HK-2 (cell line): ENCODE results near the gene MANSC1.
"Not testable (repeated sequence)": the region's sequence is repeated elsewhere in the genome, so short reads cannot be mapped to it uniquely, and the experiment has no call there.

ENCODE experiments used
- DNase-seq: peaks from one replicate; pipeline ENCODE4 v3.0.0-alpha.2; 2018; ENCODE audit not compliant: unreplicated experiment

The MANSC1 gene

DNA sequence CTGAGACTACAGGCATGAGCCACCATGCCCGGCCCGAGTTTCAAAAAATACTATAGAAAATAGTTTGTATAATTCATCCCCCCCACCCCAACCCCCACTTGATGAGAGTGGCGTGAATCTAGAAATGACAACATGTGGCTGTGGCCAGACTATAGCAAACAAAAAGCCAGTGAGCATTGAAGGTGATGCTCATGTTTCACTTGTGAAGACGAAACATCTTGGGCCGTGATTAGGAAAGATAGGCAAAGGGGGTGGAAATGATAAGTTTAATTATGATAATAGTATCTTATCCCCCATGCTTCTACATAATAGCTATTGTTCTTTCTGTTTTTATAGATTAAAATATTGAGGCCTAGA lies 15.4 kb upstream of the MANSC1 start:
- no peak for DNase-seq

DNA sequence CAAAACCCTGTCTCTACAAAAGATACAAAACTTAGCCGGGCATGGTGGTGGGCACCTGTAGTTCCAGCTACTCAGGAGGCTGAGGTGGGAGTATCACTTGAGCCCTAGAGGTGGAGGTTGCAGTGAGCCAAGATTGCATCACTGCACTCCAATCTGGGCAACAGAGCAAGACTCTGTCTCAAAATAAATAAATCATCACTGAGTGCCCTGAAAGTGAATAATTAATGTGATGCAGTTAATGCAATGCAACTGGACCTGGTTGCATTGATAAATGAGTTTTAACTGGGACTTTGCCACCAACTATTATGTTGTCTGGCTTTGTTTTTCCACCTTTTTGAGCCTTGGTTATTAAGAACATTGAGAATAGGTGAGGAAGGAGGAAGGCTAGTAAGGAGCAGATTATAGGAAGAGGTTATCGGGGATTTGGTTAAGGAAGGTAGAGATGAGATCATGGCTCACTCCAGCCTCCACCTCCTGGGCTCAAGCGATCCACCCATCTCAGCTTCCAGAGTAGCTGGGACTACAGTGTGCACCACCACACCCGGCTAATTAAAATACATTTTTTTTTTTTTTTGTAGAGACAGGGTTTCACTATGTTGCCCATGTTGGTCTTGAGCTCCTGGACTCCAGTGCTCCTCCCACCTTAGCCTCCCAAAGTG lies 14.9 kb upstream of the MANSC1 start:
- DNase-seq: no peak

DNA sequence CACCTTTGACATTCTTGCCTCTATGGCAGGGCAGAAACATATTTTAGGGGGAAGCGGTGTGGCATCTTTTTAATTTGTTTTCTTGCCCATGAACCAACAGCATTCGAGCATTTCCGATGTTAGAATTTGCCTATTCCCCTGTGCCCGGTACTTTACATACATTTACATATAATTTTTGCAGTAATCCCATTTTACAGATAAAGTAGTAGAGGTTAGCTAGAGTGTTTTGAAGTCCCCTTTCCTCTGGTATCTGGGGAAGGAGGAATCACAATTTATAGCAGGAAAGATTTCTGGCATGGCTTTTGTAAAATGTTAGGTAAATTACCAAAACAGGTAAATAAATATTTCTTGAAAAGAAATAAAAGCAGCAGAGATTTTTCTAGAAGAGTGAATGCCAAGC lies 8.5 kb upstream of the MANSC1 start:
- DNase-seq: no peak

- DNase-seq: no peak
Measured at GRCh38 chr12:12357719-12358461, 7.8 kb upstream of the MANSC1 start.

DNA sequence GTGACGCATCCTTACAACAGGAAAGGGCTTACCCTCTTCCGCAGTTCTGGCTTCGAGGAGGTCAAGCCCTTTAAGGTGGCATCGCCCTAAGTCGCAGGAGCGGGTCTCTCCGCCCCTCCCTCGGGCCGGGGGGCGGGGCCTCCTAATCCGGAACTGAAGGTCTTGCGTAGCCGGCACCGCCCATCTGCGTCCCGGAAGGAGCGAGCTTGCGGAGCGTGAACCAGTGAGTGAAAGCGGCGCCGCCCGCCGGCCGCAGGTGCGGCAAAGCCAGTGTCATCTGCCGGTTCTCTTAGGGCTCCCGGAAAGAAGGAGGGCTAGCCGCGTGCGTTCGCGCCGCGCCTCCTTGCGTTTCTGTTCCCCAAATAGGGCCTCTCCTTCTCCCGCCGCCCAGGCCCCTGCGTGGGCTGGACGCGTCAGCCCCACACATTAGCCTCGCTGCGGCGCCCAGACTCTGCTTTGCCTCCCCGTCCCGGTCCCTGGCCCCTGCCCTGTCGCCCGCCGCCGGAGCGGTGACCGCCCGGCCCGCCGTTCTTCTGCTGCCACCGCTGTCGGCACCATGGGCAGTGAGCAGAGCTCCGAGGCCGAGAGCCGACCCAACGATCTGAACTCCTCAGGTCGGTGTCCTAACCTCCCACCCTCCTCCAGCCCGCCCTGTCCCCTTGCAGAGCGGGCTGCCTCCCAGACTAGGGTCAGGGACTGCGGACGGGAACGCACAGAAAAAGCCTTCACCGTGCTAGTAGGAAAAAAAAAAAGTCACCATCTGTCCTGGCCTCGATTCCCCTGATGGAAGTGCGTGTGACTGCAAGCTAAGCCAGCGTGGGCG lies 7.1 kb upstream of the MANSC1 start, which contains the start of gene BORCS5:
Gene BORCS5 (plus strand): TSS at position 183 of the 823 bp plus-strand sequence. CDS start 374 bp downstream, at position 557.
- DNase-seq: peak; percentile 97

- DNase-seq: no peak
Measured at GRCh38 chr12:12356467-12356895, 6.4 kb upstream of the MANSC1 start.

GRCh38 chr12:12353807-12354206 lies 3.8 kb upstream of the MANSC1 start:
- DNase-seq: no peak

DNA sequence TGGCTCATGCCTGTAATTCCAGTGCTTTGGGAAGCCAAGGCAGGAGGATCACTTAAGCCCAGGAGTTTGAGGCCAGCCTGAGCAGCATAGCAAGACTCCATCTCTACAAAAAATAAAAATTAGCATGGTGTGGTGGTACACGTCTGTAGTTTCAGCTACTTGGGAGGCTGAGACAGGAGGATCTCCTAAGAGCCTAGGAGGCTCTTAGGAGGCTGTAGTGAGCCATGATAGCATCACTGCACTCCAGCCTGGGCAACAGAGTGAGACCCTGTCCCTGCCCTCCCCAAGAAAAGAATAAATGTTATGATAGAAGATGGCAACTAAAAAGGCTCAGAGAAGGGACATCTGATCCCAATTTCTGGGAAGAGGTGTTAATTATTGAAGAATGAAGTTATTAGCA lies 3.2 kb upstream of the MANSC1 start:
- DNase-seq: no peak

- DNase-seq: not testable (repeated sequence)
Measured at GRCh38 chr12:12351468-12352185, 1.6 kb upstream of the MANSC1 start.

GRCh38 chr12:12350868-12351463 lies 924 bp upstream of the MANSC1 start:
- DNase-seq: no peak

- DNase-seq: no peak
Measured at GRCh38 chr12:12338527-12339168, 11.4 kb downstream of the MANSC1 start.

- DNase-seq: no peak
Measured at GRCh38 chr12:12336511-12336910, 13.5 kb downstream of the MANSC1 start.

GRCh38 chr12:12336049-12336411 lies 14.0 kb downstream of the MANSC1 start:
- no peak for DNase-seq

GRCh38 chr12:12334367-12335040 lies 15.5 kb downstream of the MANSC1 start:
- peak; percentile 53 for DNase-seq

DNA sequence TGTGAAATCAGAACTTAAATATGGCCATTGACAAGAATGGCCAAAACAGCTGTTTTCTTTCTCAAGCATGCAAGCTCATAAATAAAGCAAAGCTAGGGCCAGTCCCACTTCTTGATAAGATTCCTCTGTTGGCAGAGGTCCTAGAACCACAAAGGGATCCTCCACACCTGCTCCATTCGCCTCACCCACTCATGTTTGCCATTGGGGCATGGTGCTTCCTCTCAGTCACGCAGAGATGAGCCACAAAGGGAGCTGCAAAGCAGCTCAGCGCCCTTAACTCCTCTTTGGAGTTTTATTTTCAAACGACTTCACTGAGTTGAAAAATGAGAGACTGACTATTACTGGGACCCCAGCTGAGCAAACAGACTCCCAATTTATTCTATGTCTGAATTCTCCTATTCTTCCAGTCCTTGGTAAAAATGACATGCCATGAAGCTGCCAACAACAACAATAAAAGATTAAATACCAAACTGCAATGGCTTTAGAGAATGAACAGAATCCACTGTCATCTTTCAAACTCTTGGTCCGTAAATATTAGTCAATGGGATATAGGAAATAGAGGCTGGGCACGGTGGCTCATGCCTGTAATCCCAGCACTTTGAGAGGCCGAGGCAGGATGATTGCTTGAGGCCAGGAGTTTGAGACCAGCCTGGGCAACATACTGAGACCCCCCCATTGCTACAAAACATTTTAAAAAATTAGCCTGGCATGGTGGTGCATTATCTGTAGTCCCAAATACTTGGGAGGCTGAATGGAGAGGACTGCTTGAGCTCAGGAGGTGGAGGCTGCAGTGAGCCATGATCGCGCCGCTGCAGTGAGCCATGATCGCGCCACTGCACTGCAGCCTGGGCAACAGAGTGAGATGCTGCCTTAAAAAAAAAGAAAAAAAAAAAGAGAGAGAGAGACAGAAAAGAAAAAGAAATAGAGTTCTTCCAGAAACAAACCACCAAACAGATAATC lies 16.4 kb downstream of the MANSC1 start:
- no peak for DNase-seq

DNA sequence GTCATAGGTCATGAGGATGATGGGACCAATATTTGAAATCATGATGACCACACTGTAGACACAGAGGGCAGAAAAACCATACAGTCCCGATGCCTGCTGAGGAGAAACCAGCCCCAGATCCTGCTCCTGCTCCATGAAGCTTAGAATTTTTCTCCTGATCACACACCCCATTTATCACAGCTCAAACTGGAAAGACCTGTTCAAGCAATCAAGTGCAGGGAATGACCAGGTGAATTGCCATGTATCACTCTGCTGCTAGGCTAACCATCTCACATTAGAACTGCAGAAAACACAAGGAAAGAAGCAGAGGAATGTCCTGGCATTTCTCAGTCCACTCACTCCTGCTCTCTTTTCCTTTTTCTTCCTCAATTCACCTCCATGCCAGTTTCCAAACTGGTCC lies 18.1 kb downstream of the MANSC1 start:
- DNase-seq: no peak

DNA sequence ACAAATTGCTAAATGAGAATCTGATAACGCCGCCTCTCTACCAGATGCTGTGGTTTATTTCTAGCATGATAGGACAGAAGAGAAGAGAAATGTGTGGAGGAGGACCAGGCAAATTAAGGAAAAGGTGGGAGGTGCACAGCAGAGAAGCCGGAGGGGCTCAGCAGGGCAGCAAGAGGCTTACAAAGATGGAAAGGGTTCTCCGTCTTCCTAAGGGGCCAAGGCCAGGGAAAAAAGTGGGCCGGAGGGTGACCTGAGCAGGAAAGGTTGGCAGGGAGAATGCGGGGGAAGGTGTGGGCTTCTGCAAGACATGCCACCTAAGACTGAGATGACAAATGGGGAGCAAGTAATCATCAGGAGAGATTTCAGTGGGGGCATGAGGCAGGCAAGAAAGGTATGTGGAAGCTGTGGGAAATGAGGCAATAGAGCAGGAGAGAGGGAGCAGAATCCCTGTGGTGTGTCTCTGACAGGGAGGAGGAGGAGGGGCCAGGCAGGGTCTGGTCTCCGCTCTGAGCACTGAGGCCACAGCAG lies 18.7 kb downstream of the MANSC1 start:
- DNase-seq: no peak

- no peak for DNase-seq
Measured at GRCh38 chr12:12327802-12328201, 22.2 kb downstream of the MANSC1 start.

GRCh38 chr12:12326262-12326661 lies 23.8 kb downstream of the MANSC1 start:
- no peak for DNase-seq
